D341Med (cell line): ENCODE measurements around the gene RIC3.

ENCODE experiments used
- DNase-seq: peaks from one replicate; pipeline ENCODE4 v3.0.0; 2012; ENCODE audit warnings: low spot score

The RIC3 gene

GRCh38 chr11:8102965-8103364 lies 65.9 kb downstream of the RIC3 start:
- no peak for DNase-seq

- no peak for DNase-seq
Observed at GRCh38 chr11:8102296-8102915, 66.4 kb downstream of the RIC3 start.

- no peak for DNase-seq
Observed at GRCh38 chr11:8101421-8101820, 67.4 kb downstream of the RIC3 start.

- DNase-seq = no peak
Observed at GRCh38 chr11:8100605-8101004, 68.2 kb downstream of the RIC3 start.

DNA sequence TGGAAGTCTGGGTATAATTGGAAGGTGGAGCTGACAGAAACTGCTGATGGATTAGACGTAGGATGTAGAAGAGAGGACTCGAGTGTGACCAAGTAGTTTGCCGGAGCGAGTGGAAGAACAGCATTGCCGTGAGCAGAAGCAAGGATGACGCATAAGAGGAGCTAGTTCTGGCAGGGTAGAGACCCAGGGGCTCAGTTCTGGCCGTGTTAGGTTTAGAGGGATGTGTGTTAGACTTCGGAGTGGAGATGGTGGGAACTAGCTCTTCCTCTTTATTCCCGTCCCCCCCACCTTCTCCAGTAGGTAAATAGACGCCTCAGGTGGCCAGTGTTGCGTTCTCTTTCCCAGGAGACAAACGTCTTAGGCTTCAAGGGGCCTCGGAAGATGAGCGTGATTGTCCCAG lies 68.7 kb downstream of the RIC3 start:
- DNase-seq = no peak

DNA sequence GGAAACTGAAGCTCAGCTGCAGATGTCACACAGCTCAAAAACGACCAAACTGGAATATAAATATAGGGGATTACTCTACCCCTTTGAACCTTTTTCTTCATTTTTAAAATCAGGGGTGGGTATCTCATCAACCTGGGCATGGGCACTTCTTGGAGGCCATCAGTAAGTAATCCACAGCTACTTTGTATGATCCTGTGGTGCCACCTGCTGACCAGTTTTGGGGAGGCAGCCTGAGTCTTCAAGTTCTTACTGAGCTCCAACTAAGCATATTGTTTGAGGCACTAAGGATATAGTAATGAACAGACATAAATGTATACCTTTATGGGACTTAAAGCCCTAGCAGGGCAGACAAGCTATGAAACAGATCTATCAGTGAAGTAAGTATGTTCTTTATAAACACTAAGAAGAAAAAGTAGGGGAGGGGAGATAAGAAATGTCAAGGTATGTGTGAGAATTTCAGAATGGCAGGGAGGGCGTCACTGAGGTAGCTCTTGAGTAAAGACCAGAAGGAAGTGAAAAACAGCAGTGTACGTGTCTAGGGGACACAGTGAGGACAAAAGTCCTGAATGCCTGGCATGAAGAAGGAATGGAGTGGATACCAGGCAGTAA lies 69.4 kb downstream of the RIC3 start:
- DNase-seq = peak; percentile 71

DNA sequence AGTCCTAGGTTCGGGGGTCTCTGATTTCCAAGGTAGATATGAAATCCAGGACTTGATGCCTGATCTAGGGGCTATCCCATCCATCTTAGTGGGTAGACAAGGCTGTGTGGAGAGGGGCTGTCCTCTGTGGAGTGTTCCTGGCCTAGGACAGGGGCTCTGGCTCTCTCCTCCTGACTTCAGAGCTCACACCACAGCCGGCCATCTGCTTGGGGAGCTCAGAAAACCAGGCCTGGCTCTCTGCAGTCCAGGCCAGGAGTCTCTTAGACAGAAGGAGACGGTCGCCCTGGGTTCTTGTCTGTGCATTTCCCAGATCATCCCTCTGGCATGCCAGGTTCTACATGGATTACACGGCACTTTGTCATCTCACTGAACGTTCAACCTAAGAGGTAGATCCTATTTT lies 69.9 kb downstream of the RIC3 start:
- no peak for DNase-seq

GRCh38 chr11:8098361-8098760 lies 70.5 kb downstream of the RIC3 start:
- DNase-seq = no peak

DNA sequence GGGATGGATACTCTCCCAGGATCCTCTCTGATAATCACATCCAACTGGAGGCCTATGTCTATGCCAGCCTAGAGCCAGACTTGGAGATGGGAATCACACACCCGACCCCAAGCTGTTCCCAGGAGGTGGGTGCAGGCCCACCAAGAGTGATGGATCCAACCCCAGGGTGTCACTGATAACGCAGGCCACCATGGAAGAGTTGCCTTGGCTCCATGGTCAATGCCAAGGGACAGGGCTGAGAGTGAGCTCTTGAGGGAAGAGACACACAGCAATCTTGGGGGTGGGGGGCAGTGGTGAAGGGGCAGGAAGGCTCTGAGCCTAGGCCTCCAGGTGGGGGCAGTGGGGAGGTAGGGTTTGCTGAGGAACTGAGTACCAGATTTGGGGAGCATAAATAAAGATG lies 70.9 kb downstream of the RIC3 start:
- peak; percentile 12 for DNase-seq

DNA sequence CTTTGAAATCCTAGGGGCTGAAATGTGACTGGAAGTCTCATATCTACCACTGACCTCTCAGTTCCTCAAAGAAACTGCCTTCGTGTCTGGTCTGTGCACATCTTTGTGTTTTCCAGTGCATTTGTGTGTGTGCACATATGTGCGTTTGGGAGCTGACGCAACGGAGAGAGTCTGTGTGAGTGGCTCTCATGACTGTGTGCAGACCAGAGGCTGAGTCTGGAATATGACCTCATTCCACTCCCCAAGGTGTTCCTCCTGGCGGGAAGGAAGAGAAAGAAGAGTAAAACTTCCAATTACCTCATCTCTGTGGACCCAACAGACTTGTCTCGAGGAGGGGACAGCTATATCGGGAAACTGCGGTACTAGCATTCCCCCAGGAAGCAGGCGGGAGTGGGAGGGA lies 71.4 kb downstream of the RIC3 start:
- DNase-seq = no peak

GRCh38 chr11:8097062-8097461 lies 71.8 kb downstream of the RIC3 start:
- DNase-seq = no peak

DNA sequence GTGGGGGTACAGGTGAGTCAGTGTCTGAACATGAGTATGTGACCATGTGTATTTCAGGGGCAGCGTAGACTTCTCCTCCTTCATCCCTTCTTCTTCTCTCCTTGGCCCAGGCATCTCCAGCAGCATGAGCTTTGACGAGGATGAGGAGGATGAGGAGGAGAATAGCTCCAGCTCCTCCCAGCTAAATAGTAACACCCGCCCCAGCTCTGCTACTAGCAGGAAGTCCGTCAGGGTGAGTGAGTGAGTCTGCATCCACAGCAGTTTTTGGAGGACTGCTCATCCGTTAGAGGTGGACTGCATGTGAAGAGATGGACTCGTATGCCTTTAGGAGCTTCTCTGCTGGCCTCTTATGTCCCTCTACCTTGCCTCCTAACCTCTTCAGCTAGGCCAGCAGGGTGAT lies 72.2 kb downstream of the RIC3 start:
- DNase-seq = no peak

DNA sequence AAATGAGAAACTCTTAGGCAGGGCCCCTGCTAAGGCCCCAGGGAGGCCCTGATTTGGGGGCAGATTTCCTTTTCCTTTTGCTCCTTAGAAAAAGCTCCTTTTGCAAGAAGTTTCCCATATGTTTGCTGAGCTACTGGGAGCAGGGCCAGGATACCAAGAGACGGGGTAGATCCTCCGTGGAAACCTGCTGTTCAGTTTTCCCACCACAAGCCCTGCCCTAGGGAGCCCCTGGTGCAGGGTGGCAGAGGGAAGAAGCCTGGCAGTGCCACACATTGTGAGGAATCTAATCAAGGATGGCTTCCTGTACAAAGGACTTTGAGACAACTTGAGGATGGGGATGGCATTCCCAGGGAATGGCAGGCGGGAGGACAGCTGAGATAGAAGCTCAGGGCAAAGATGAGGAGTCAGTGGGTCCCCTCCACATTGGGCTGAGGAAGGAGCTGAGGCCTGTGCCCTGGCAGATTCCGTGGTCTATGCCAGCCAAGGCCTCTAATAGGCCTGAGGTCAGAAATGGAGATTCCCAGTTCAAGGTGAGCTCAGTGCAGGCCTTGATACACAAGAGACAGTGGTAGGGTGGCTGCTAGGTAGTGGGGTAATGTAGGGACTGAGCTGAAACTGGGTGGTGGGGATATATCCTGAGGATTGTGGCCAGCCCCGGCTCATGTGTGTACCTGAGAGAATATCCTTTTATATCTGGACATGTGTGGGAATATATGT lies 72.9 kb downstream of the RIC3 start:
- DNase-seq = no peak

- DNase-seq = no peak
Observed at GRCh38 chr11:8095371-8095770, 73.5 kb downstream of the RIC3 start.

DNA sequence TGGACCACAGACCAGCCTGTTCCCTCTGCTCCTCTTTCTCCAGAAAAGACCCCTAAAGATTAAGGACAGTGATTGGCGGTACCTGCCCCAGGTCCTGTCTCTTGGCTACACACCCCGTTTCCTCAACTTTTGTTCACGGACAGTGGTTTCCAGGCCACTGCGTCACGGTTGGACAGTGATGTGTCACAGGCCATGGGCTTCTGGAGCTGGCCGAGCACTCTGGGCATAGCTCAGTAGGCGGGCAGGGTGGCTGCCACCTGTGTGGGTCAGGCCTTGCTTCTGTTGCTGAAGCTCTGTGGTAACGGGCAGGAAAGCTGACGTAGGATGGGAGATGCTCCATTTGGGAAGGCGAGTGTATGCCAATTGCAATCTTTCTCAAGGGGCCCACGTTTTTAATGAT lies 74.2 kb downstream of the RIC3 start:
- DNase-seq = no peak

DNA sequence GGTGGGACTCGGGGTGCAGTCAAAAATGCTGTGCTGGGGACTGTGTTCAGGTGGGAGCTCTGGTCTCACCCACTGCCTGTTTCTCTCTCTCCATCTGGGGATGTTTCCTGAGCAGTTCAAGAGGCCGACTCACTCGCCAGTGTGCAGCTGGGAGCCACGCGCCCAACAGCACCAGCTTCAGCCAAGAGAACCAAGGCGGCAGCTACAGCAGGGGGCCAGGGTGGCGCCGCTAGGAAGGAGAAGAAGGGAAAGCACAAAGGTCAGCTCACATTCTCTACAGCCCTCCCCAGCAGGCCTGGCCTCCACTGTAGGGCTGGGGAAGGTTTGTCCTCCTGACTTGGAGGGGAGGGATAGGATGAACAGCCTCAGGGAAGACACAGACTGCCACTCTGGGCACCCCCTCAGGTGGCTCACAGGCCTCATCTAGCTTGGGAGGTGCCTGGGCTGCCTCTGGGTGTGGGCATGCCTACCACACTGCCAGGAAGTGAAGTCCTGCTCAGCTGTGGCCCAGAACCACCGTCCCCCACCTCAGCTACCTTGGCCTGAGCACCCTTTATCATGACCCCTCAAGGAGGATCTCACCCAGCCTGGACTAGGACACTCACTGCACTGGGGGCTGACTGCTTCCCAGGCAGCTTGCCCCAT lies 74.8 kb downstream of the RIC3 start:
- no peak for DNase-seq

- peak; percentile 84 for DNase-seq
Observed at GRCh38 chr11:8092587-8093424, 76.0 kb downstream of the RIC3 start.

DNA sequence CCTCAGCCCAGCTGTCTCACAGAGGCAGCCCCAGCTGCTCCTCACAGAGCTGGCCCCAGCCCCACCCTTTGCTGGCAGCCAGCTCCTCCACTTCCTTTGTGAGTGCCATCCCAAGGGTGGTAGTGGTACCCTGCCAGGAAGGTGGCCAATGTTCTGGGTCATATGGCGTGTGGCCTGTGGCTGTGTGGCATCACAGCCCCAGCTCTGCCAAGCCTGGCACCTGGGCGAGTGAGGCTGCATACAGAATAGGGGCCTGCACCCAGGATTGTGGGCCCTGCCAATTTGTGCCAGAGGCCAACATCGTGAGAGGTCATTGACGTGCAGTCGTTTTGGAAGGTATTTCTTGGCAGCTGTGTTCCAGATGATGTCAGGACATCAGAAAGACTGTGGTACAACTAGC lies 77.1 kb downstream of the RIC3 start:
- no peak for DNase-seq

DNA sequence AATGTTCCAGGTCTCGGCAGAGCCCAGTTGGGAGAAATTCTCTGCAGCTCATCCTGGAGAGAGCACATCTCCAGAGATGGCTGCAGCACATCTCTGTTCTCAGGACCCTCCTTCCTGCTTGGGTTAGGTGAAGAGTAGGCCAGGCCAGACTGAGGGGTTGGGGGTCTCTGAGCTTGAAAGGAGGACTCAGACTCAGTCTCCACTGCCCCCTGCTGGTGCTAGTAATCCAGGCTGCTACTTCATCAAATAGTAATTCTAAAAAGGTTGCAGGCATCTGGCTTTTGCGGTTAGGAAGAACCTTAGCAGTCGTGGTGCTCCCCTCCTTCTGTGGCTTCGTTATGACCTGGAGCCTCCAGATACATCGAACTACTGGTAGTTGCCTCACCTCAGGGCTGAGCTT lies 78.1 kb downstream of the RIC3 start:
- DNase-seq = peak; percentile 65

- no peak for DNase-seq
Observed at GRCh38 chr11:8089791-8090510, 78.9 kb downstream of the RIC3 start.

- DNase-seq = no peak
Observed at GRCh38 chr11:8087756-8088155, 81.1 kb downstream of the RIC3 start.

DNA sequence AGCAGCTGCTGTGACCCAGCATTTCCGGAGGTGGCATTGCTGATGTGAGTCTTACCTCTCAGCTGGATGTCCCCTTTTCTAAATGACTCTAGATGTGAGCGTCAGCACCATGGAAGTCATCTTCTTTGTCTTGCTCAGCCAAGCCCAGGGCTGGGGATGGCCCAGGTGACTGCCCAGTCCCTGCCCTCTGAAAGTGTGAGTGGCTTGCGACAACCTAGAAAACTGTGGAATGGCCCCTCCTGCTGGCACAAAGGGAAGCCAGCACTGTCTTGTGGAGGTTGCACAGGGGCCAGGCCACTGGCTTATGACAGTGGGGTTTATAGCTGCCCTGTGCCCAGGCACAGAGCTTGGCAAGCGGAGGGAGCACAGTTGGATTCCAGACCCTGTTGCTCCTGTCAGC lies 81.6 kb downstream of the RIC3 start:
- DNase-seq = no peak
